Astrocyte (in vitro differentiated cells and primary cell): ENCODE results near the gene ARRDC3.

Experiments
- CTCF ChIP-seq: IDR thresholded peaks from 2 replicates; pipeline ENCODE4 v1.5.1; 2011; ENCODE audit warnings: low read depth, mild to moderate bottlenecking, inconsistent platforms, low read length, moderate library complexity; ENCODE audit not compliant: insufficient read depth
- EZH2 ChIP-seq: IDR thresholded peaks from 2 replicates; pipeline ENCODE4 v1.6.1; 2012; ENCODE audit warnings: mild to moderate bottlenecking, low read length, inconsistent platforms; ENCODE audit not compliant: insufficient read depth

- TF ChIP-seq EZH2 (no peak), CTCF (no peak)
Observed at GRCh38 chr5:91341154-91341553, 42.0 kb downstream of the ARRDC3 start.
